Measurements from ENCODE around the gene ACSF2.
A peak's percentile ranks its signal among the peaks of the same experiment; 100 is the strongest.

The ACSF2 gene

GRCh38 chr17:50506298-50506697 lies 80.3 kb downstream of the ACSF2 start:
- no peak for DNase-seq

- DNase-seq: peak; percentile 35
These were observed 82.0 kb downstream of the ACSF2 start, which contains the start of gene MYCBPAP for GRCh38 chr17:50507871-50508572. Gene MYCBPAP (plus strand): TSS chr17:50508439. CDS start chr17:50508675, 236 bp downstream.

GRCh38 chr17:50508573-50509460 lies 82.8 kb downstream of the ACSF2 start:
- DNase-seq: no peak

- no peak for DNase-seq
These were observed 85.0 kb downstream of the ACSF2 start for GRCh38 chr17:50511058-50511457.

- no peak for DNase-seq
These were observed 87.5 kb downstream of the ACSF2 start for GRCh38 chr17:50513495-50513894.

GRCh38 chr17:50514388-50514787 lies 88.4 kb downstream of the ACSF2 start:
- DNase-seq: no peak

GRCh38 chr17:50514936-50515702 lies 89.1 kb downstream of the ACSF2 start:
- DNase-seq: no peak

GRCh38 chr17:50517011-50517410 lies 91.0 kb downstream of the ACSF2 start:
- no peak for DNase-seq

GRCh38 chr17:50517504-50518383 lies 91.7 kb downstream of the ACSF2 start:
- DNase-seq: no peak

- DNase-seq: no peak
These were observed 92.5 kb downstream of the ACSF2 start for GRCh38 chr17:50518384-50519023.

- DNase-seq: no peak
These were observed 93.3 kb downstream of the ACSF2 start for GRCh38 chr17:50519141-50519834.

- no peak for DNase-seq
These were observed 94.5 kb downstream of the ACSF2 start for GRCh38 chr17:50520483-50520882.

GRCh38 chr17:50521514-50521913 lies 95.5 kb downstream of the ACSF2 start:
- DNase-seq: no peak

GRCh38 chr17:50522766-50523165 lies 96.7 kb downstream of the ACSF2 start:
- no peak for DNase-seq

GRCh38 chr17:50523208-50523607 lies 97.2 kb downstream of the ACSF2 start:
- no peak for DNase-seq
